H1 (cell line): Measurements from ENCODE around the gene NHLRC2. TPM values are rescaled to one million over a fixed set of nuclear protein-coding genes. Genes with fewer than 3 reads are reported as not detected.

Experiments
- CTCF ChIA-PET: fragments of 300-600 bp; sonication (Branson Sonifier 250); formaldehyde crosslinking; loops from one replicate; lab custom pipeline; 2021; ENCODE audit not compliant: partially characterized antibody; lab: Charles Lee
- POLR2A ChIA-PET: fragments of 300-600 bp; sonication (Branson Sonifier 250); formaldehyde crosslinking; loops from one replicate; lab custom pipeline; 2021; ENCODE audit warnings: inconsistent platforms; ENCODE audit not compliant: partially characterized antibody; lab: Charles Lee
- DNase-seq, 2 experiments: peaks; one replicate each; pipeline versions ENCODE4 v3.0.0 to v3.0.0-alpha.2; 2010 to 2022; ENCODE audit warnings: low spot score in 2 of 2, low read depth in 1 of 2, mixed read lengths in 1 of 2
- FAIRE-seq: peaks from 2 replicates; lab custom pipeline; 2011; peaks lifted over from hg19 to GRCh38; lab: Jason Lieb, UNC
- H2AFZ ChIP-seq: 2 replicates; pipeline ENCODE4 v1.8.1; 2012; ENCODE audit warnings: low read length, inconsistent platforms
- H2AK5ac ChIP-seq: 2 replicates; pipeline ENCODE4 v1.6.1; 2013; ENCODE audit warnings: low read depth, low read length
- H2BK120ac ChIP-seq: replicated peaks from 2 replicates; pipeline ENCODE3; 2013; ENCODE audit warnings: low read depth, low read length, inconsistent platforms
- H2BK12ac ChIP-seq: 2 replicates; pipeline ENCODE4 v1.6.1; 2013; ENCODE audit warnings: low read depth, low read length
- H2BK15ac ChIP-seq: 2 replicates; pipeline ENCODE4 v1.6.1; 2013; ENCODE audit warnings: low read length
- H2BK20ac ChIP-seq: 2 replicates; pipeline ENCODE4 v1.6.1; 2013; ENCODE audit warnings: low read length
- H2BK5ac ChIP-seq: 2 replicates; pipeline ENCODE4 v1.6.1; 2013; ENCODE audit warnings: low read depth, low read length
- H3K14ac ChIP-seq: 2 replicates; pipeline ENCODE4 v1.6.1; 2013; ENCODE audit warnings: inconsistent platforms; ENCODE audit not compliant: insufficient read length
- H3K18ac ChIP-seq: 2 replicates; pipeline ENCODE4 v1.6.1; 2013; ENCODE audit warnings: low read length; ENCODE audit errors: extremely low read depth
- H3K23ac ChIP-seq: 2 replicates; pipeline ENCODE4 v1.6.1; 2013; ENCODE audit warnings: inconsistent platforms; ENCODE audit not compliant: insufficient read length
- H3K23me2 ChIP-seq: 2 replicates; pipeline ENCODE4 v1.6.1; 2013; ENCODE audit warnings: low read depth, low read length
- H3K27ac ChIP-seq: 2 replicates; pipeline ENCODE4 v1.6.1; 2011; ENCODE audit warnings: low read depth, low read length, inconsistent platforms
- H3K27me3 ChIP-seq, 4 experiments: replicated peaks in 1 of 4; 1 replicate in 1 of 4; 2 replicates in 3 of 4; pipeline versions ENCODE4 v1.6.1 to v1.8.1; 2011 to 2013; ENCODE audit warnings: low read length in 3 of 4, mild to moderate bottlenecking in 3 of 4, inconsistent platforms in 2 of 4, mixed read lengths in 2 of 4, moderate library complexity in 1 of 4; ENCODE audit not compliant: control insufficient read depth in 3 of 4, insufficient read depth in 3 of 4; ENCODE audit errors: extremely low read depth in 1 of 4
- H3K36me3 ChIP-seq, 4 experiments: 2 replicates each; pipeline versions ENCODE4 v1.6.1 to v1.8.1; 2011 to 2013; ENCODE audit warnings: mild to moderate bottlenecking in 4 of 4, low read length in 3 of 4, moderate library complexity in 2 of 4, control low read depth in 1 of 4, inconsistent platforms in 1 of 4; ENCODE audit not compliant: insufficient read depth in 4 of 4, control insufficient read depth in 2 of 4
- H3K4ac ChIP-seq: replicated peaks from 2 replicates; pipeline ENCODE3; 2013; ENCODE audit warnings: low read length, low read depth, mixed read lengths, inconsistent platforms; ENCODE audit not compliant: insufficient read length
- H3K4me1 ChIP-seq, 4 experiments: replicated peaks in 1 of 4; 1 replicate in 1 of 4; 2 replicates in 3 of 4; pipeline versions ENCODE4 v1.6.1 to v1.8.1; 2011 to 2013; ENCODE audit warnings: low read length in 3 of 4, inconsistent platforms in 2 of 4, mixed read lengths in 1 of 4; ENCODE audit not compliant: insufficient read depth in 4 of 4, control insufficient read depth in 3 of 4
- H3K4me2 ChIP-seq, 2 experiments: 2 replicates each; pipeline versions ENCODE4 v1.6.1 to v1.8.1; 2011 to 2013; ENCODE audit warnings: low read depth in 2 of 2, low read length in 2 of 2, control low read depth in 1 of 2, inconsistent platforms in 1 of 2, mild to moderate bottlenecking in 1 of 2; ENCODE audit not compliant: insufficient read depth in 1 of 2
- H3K4me3 ChIP-seq, 4 experiments: fragments of 200-600, 300-600 bp in 1 of 4; sonication (generic), shearing (Covaris generic), sonication (Bioruptor Twin) in 1 of 4; 2 replicates each; pipeline versions ENCODE4 v1.5.1 to v1.8.1; 2011 to 2016; ENCODE audit warnings: low read length in 4 of 4, low read depth in 3 of 4, control low read depth in 2 of 4, inconsistent platforms in 2 of 4, mild to moderate bottlenecking in 2 of 4, mixed read lengths in 1 of 4, moderate library complexity in 1 of 4; ENCODE audit not compliant: insufficient read depth in 2 of 4; ENCODE audit errors: extremely low read depth in 1 of 4
- H3K56ac ChIP-seq: replicated peaks from 2 replicates; pipeline ENCODE3; 2013; ENCODE audit warnings: low read depth, mild to moderate bottlenecking, mixed read lengths, low read length, inconsistent platforms; ENCODE audit not compliant: insufficient read length
- H3K79me1 ChIP-seq: 2 replicates; pipeline ENCODE4 v1.6.1; 2013; ENCODE audit warnings: low read depth, low read length, control low read depth
- H3K79me2 ChIP-seq, 2 experiments: 2 replicates each; pipeline versions ENCODE4 v1.6.1 to v1.8.1; 2012 to 2013; ENCODE audit warnings: low read length in 2 of 2, mild to moderate bottlenecking in 2 of 2, inconsistent platforms in 1 of 2; ENCODE audit not compliant: insufficient read depth in 2 of 2, control insufficient read depth in 1 of 2
- H3K9ac ChIP-seq, 4 experiments: replicated peaks in 1 of 4; 1 replicate in 1 of 4; 2 replicates in 3 of 4; pipeline versions ENCODE4 v1.6.1 to v1.8.1; 2011 to 2013; ENCODE audit warnings: low read depth in 3 of 4, low read length in 3 of 4, control low read depth in 2 of 4, mild to moderate bottlenecking in 2 of 4, moderate library complexity in 2 of 4, inconsistent platforms in 1 of 4; ENCODE audit errors: extremely low read depth in 1 of 4
- H3K9me3 ChIP-seq, 2 experiments: 2 replicates each; pipeline versions ENCODE4 v1.6.1 to v1.8.1; 2012 to 2013; ENCODE audit warnings: mild to moderate bottlenecking in 2 of 2, moderate library complexity in 2 of 2, control low read depth in 1 of 2, inconsistent platforms in 1 of 2, low read depth in 1 of 2, low read length in 1 of 2, mixed read lengths in 1 of 2; ENCODE audit not compliant: insufficient read depth in 2 of 2
- H4K20me1 ChIP-seq, 2 experiments: replicated peaks in 1 of 2; 2 replicates each; pipeline versions ENCODE3 to v1.8.1; 2011 to 2013; ENCODE audit warnings: inconsistent platforms in 2 of 2, low read length in 2 of 2, mild to moderate bottlenecking in 1 of 2; ENCODE audit not compliant: insufficient read depth in 2 of 2, control insufficient read depth in 1 of 2
- H4K5ac ChIP-seq: 2 replicates; pipeline ENCODE4 v1.6.1; 2013; ENCODE audit warnings: low read length, low read depth, mixed read lengths, inconsistent platforms; ENCODE audit not compliant: insufficient read length
- H4K8ac ChIP-seq: 2 replicates; pipeline ENCODE4 v1.8.0; 2013; ENCODE audit warnings: mild to moderate bottlenecking, moderate library complexity, low read length, inconsistent platforms; ENCODE audit not compliant: insufficient read depth; ENCODE audit errors: extremely low read depth
- H4K91ac ChIP-seq: replicated peaks from 2 replicates; pipeline ENCODE3; 2013; ENCODE audit warnings: low read length, mixed read lengths, inconsistent platforms; ENCODE audit not compliant: insufficient read length
- E2F6 ChIP-seq: IDR thresholded peaks from 2 replicates; pipeline ENCODE4 v1.6.1; 2012; ENCODE audit warnings: inconsistent platforms
- EGR1 ChIP-seq: IDR thresholded peaks from 2 replicates; pipeline ENCODE4 v1.6.1; 2011; ENCODE audit warnings: low read depth, low read length, borderline replicate concordance
- HDAC2 ChIP-seq, 2 experiments: fragments of 300-600 bp in 1 of 2; sonication (generic) in 1 of 2; IDR thresholded peaks; 2 replicates each; pipeline ENCODE4 v1.6.1; 2011 to 2012; ENCODE audit warnings: low read depth in 2 of 2, low read length in 2 of 2, mild to moderate bottlenecking in 2 of 2, moderate library complexity in 2 of 2, borderline replicate concordance in 1 of 2, inconsistent platforms in 1 of 2
- RNF2 ChIP-seq: fragments of 200-900, 300-1000 bp; sonication (generic); IDR thresholded peaks from 2 replicates; pipeline ENCODE4 v1.7.1; 2016; ENCODE audit warnings: borderline replicate concordance, low read depth, mild to moderate bottlenecking, antibody characterized with exemption, low read length; ENCODE audit not compliant: poor library complexity, severe bottlenecking; ENCODE audit errors: missing control alignments
- SP1 ChIP-seq: IDR thresholded peaks from 2 replicates; pipeline ENCODE4 v1.6.1; 2011; ENCODE audit warnings: low read depth, low read length
- SRF ChIP-seq: IDR thresholded peaks from 2 replicates; pipeline ENCODE4 v1.6.1; 2011; ENCODE audit warnings: mild to moderate bottlenecking, low read depth, low read length, moderate library complexity
- polyA plus RNA-seq, 7 experiments: library from polyadenylated mRNA; depleted of rRNA in 3 of 7; stranded (reverse) in 5 of 7; unstranded in 2 of 7; fragments of >200 nt in 5 of 7; fragments of 200-250 nt in 2 of 7; gene quantifications; 1 replicate in 5 of 7; 2 replicates in 1 of 7; 4 replicates in 1 of 7; pipeline versions ENCODE4 v1.2.1 to v1.2.3, GENCODE V29; 2011 to 2013; ENCODE audit warnings: missing spikeins in 2 of 7, mixed read lengths in 2 of 7
- total RNA-seq: library from RNA; stranded (reverse); fragmentation: NEBNext Ultra II Directional; extraction: Animal tissue kit (Norgen Biotek cat#: 25700); gene quantifications from 2 replicates; pipeline ENCODE4 v1.2.1, GENCODE V29; 2021
- TF ChIP-seq, protein P1 (sequence below): IDR thresholded peaks from 2 replicates; pipeline ENCODE4 v1.6.1; 2012; ENCODE audit warnings: inconsistent platforms

Gene NHLRC2
- total and polyA plus RNA-seq, 2 of the 8 experiments (the other 6 are each of a cell fraction or from before 2014, with no cell fraction given) = 4.9 to 25.6 TPM

DNA sequence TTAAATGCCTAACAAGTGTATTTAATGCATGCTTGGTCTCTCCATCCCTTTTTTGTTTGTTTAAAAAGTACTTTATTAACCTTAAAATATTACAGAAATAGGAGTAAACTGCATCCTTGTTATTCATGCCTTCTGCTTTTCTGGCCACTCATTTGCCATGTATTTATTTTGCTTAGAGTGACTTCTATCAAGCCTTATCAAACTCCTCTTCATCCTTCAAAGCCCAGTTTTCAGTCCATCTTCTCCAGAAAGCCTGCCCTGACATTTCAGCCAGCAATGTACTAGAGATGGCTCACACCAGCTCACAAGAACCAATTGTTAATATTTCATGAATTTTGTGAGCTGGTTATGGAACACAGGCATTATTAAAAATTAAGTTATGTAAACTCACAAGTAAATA lies 82.8 kb downstream of the NHLRC2 start:
- H3K14ac ChIP-seq = no peak overlapping the region
- H3K27ac ChIP-seq = no peak overlapping the region
- ChIA-PET POLR2A (no interaction called here), CTCF (interaction anchor here (1.0 to 1.5 kb wide), 4 partner anchors 17 to 141 kb away, joined by 3 to 5 read pairs (median 3); no protein-coding TSS in a partner anchor)
- no peak overlapping the region for H3K4me2 ChIP-seq
- H4K91ac ChIP-seq = no peak overlapping the region
- no peak overlapping the region for H3K4ac ChIP-seq
- no peaks in the 10 kb centered on the region for H3K36me3 ChIP-seq
- H3K79me1 ChIP-seq = no peaks in the 10 kb centered on the region
- no peak overlapping the region for H2AFZ ChIP-seq
- H3K18ac ChIP-seq = no peak overlapping the region
- H3K9me3 ChIP-seq = no peaks in the 10 kb centered on the region
- H4K20me1 ChIP-seq = no peaks in the 10 kb centered on the region
- H3K56ac ChIP-seq = no peak overlapping the region
- no peaks in the 10 kb centered on the region for H3K4me1 ChIP-seq
- H4K8ac ChIP-seq = no peak overlapping the region
- H2BK12ac ChIP-seq = no peak overlapping the region
- H2BK5ac ChIP-seq = no peak overlapping the region
- no peak for FAIRE-seq
- H2AK5ac ChIP-seq = no peak overlapping the region
- no peaks in the 10 kb centered on the region; the same call in 1 of the 2 replicates for H3K23me2 ChIP-seq
- H3K79me2 ChIP-seq = no peaks in the 10 kb centered on the region
- H2BK15ac ChIP-seq = no peak overlapping the region
- no peak overlapping the region for H3K9ac ChIP-seq
- H2BK120ac ChIP-seq = no peak overlapping the region
- no peak overlapping the region for H3K23ac ChIP-seq
- no peak overlapping the region for H2BK20ac ChIP-seq
- no peak overlapping the region for H3K4me3 ChIP-seq
- H3K27me3 ChIP-seq = no peaks in the 10 kb centered on the region
- H4K5ac ChIP-seq = no peak overlapping the region
- DNase-seq = no peak
- TF ChIP-seq SRF = no peak
- TF ChIP-seq, protein P1, sequence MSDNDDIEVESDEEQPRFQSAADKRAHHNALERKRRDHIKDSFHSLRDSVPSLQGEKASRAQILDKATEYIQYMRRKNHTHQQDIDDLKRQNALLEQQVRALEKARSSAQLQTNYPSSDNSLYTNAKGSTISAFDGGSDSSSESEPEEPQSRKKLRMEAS = no peak
- TF ChIP-seq HDAC2 (IDR thresholded peaks at IDR 0.05; ENCODE audit: borderline replicate concordance in 1 of 2, low read depth in 2 of 2, low read length in 2 of 2) = no peak
- TF ChIP-seq SP1 = no peak
- no peak for TF ChIP-seq EGR1
- no peak for TF ChIP-seq E2F6
- TF ChIP-seq RNF2 = no peak
